ENCODE measurements around the gene CCL3. TPM values are rescaled to one million over a fixed set of nuclear protein-coding genes. Genes with fewer than 3 reads are reported as not detected.
"Not testable (repeated sequence)": the region's sequence is repeated elsewhere in the genome, so short reads cannot be mapped to it uniquely, and the experiment has no call there.

The CCL3 gene
- total RNA-seq, 1 donor from 2014 or later: 3.6 TPM

- no peak overlapping the region for H3K4me2 ChIP-seq (ENCODE audit: low read length)
- no peaks in the 10 kb centered on the region for H3K79me2 ChIP-seq (ENCODE audit: insufficient read depth, low read length)
- Mint-ChIP-seq H3K36me3 (ENCODE audit: low read depth, unreplicated experiment) (no peaks in the 10 kb centered on the region), H3K9me3 (ENCODE audit: unreplicated experiment) (peaks cover 11% of the 10 kb centered on the region), H3K27me3 (ENCODE audit: low read depth, unreplicated experiment) (peaks cover 2% of the 10 kb centered on the region), H3K4me3 (ENCODE audit: unreplicated experiment) (no peak overlapping the region), H3K4me1 (ENCODE audit: low read depth, unreplicated experiment) (peaks cover 3% of the 10 kb centered on the region), H3K27ac (ENCODE audit: unreplicated experiment) (no peak overlapping the region)
- H2AFZ ChIP-seq (ENCODE audit: low read depth, low read length): no peak overlapping the region
- no peak for DNase-seq (ENCODE audit: low read depth)
- H3K4me1 ChIP-seq (ENCODE audit: insufficient read depth, low read length): peaks cover 4% of the 10 kb centered on the region
- no peak overlapping the region for H3K27ac ChIP-seq (ENCODE audit: low read depth, low read length)
- H3K4me3 ChIP-seq (ENCODE audit: insufficient read depth, low read depth, low read length): no peak overlapping the region
- H3K36me3 ChIP-seq (ENCODE audit: insufficient read depth, low read length): no peaks in the 10 kb centered on the region
- no peaks in the 10 kb centered on the region for H3K27me3 ChIP-seq (ENCODE audit: insufficient read depth, low read length)
- TF ChIP-seq EZH2 (IDR thresholded peaks at IDR 0.05; ENCODE audit: insufficient read depth, low read length) (no peak), CTCF (IDR thresholded peaks at IDR 0.05; ENCODE audit: insufficient read depth, low read depth, low read length) (no peak)
- no peak for FAIRE-seq
- H3K9ac ChIP-seq (ENCODE audit: low read length): no peak overlapping the region
- no peaks in the 10 kb centered on the region for H3K9me3 ChIP-seq (ENCODE audit: insufficient read depth, low read depth, low read length)
- H4K20me1 ChIP-seq (ENCODE audit: insufficient read depth, low read length): no peaks in the 10 kb centered on the region
These were observed 28.8 kb upstream of the CCL3 start for GRCh38 chr17:36118477-36119353.

DNA sequence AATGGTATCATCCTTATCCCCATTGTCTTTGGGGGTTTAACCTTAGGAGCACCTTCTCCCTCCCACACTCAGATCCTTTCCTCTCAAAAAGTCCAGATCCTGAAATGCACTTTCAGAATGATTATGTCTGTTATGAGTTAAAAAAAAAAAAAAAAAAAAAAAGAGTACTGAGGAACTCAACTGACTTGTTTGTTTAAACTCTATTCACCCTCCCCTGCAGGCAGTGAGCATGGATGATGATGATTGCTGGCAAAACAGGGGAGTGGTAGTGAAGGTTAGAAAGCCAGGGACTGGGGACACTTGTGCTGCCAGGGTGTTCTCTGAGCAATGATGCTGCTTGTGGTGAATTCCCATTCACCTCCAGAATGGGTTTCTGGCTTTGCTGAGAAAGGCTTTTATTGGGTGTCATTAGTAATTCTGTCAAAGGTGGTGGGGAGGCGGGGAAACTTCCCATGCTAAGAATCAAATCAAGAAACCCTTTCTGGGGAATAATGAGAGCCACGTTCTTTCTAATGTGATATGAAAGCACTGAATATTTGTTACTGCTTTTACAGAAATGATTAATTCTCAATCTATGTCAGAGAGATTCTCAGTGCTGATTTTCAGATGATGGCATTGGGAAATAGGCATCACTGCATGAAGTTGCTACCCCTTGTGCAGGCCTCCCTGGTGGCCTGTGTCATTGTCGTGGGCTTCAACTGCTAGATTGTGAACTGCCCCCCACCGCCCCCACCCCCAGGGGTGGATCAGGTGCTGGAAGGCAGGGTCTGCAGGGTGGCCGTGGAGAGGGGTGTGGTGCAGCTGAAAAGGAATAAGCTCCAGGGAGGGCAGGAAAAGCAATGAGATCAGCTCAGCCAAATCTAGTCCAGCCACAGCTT is 27.8 kb upstream of the CCL3 start:
- H3K27ac ChIP-seq (ENCODE audit: low read depth, low read length): no peak overlapping the region
- Mint-ChIP-seq H3K27ac (ENCODE audit: unreplicated experiment) (no peak overlapping the region), H3K27me3 (ENCODE audit: low read depth, unreplicated experiment) (peaks cover 2% of the 10 kb centered on the region), H3K4me1 (ENCODE audit: low read depth, unreplicated experiment) (peaks cover 3% of the 10 kb centered on the region), H3K4me3 (ENCODE audit: unreplicated experiment) (no peak overlapping the region), H3K9me3 (ENCODE audit: unreplicated experiment) (peaks cover 14% of the 10 kb centered on the region), H3K36me3 (ENCODE audit: low read depth, unreplicated experiment) (no peaks in the 10 kb centered on the region)
- H3K9me3 ChIP-seq (ENCODE audit: insufficient read depth, low read depth, low read length): no peaks in the 10 kb centered on the region
- no peaks in the 10 kb centered on the region for H3K79me2 ChIP-seq (ENCODE audit: insufficient read depth, low read length)
- H4K20me1 ChIP-seq (ENCODE audit: insufficient read depth, low read length): no peaks in the 10 kb centered on the region
- no peak overlapping the region for H3K9ac ChIP-seq (ENCODE audit: low read length)
- no peak overlapping the region for H3K4me2 ChIP-seq (ENCODE audit: low read length)
- TF ChIP-seq EZH2 (IDR thresholded peaks at IDR 0.05; ENCODE audit: insufficient read depth, low read length) (no peak), CTCF (IDR thresholded peaks at IDR 0.05; ENCODE audit: insufficient read depth, low read depth, low read length) (no peak)
- FAIRE-seq: no peak
- no peak overlapping the region for H3K4me3 ChIP-seq (ENCODE audit: insufficient read depth, low read depth, low read length)
- H3K36me3 ChIP-seq (ENCODE audit: insufficient read depth, low read length): no peaks in the 10 kb centered on the region
- no peak for DNase-seq (ENCODE audit: low read depth)
- H3K4me1 ChIP-seq (ENCODE audit: insufficient read depth, low read length): peaks cover 4% of the 10 kb centered on the region
- no peaks in the 10 kb centered on the region for H3K27me3 ChIP-seq (ENCODE audit: insufficient read depth, low read length)
- H2AFZ ChIP-seq (ENCODE audit: low read depth, low read length): no peak overlapping the region

DNA sequence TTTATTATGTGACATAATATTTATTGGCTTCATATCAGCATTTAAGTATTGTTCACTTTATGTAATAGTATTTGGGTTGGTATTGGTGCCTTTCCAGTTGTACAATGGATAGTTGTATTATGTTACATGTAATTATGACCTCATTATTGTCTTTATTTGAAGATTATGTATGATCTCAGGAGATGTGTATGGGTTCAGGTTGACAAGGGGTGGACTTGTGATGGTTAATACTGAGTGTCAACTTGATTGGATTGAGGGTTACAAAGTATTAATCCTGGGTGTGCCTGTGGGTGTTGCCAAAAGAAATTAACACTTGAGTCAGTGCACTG is 25.7 kb upstream of the CCL3 start:
- not testable (repeated sequence) for H3K4me2 ChIP-seq (ENCODE audit: low read length); H3K79me2 ChIP-seq (ENCODE audit: insufficient read depth, low read length); H4K20me1 ChIP-seq (ENCODE audit: insufficient read depth, low read length); H3K4me3 Mint-ChIP-seq (ENCODE audit: unreplicated experiment); H2AFZ ChIP-seq (ENCODE audit: low read depth, low read length); H3K4me1 ChIP-seq (ENCODE audit: insufficient read depth, low read length); H3K27me3 ChIP-seq (ENCODE audit: insufficient read depth, low read length); DNase-seq (ENCODE audit: low read depth); FAIRE-seq; H3K36me3 Mint-ChIP-seq (ENCODE audit: low read depth, unreplicated experiment); H3K27me3 Mint-ChIP-seq (ENCODE audit: low read depth, unreplicated experiment); H3K4me1 Mint-ChIP-seq (ENCODE audit: low read depth, unreplicated experiment); H3K9me3 ChIP-seq (ENCODE audit: insufficient read depth, low read depth, low read length); H3K4me3 ChIP-seq (ENCODE audit: insufficient read depth, low read depth, low read length); H3K36me3 ChIP-seq (ENCODE audit: insufficient read depth, low read length); H3K9ac ChIP-seq (ENCODE audit: low read length)
- peak overlapping the region; percentile 27 for H3K27ac ChIP-seq (ENCODE audit: low read depth, low read length)
- Mint-ChIP-seq H3K9me3 (ENCODE audit: unreplicated experiment) (peaks cover 23% of the 10 kb centered on the region), H3K27ac (ENCODE audit: unreplicated experiment) (peak overlapping the region; percentile 5)

DNA sequence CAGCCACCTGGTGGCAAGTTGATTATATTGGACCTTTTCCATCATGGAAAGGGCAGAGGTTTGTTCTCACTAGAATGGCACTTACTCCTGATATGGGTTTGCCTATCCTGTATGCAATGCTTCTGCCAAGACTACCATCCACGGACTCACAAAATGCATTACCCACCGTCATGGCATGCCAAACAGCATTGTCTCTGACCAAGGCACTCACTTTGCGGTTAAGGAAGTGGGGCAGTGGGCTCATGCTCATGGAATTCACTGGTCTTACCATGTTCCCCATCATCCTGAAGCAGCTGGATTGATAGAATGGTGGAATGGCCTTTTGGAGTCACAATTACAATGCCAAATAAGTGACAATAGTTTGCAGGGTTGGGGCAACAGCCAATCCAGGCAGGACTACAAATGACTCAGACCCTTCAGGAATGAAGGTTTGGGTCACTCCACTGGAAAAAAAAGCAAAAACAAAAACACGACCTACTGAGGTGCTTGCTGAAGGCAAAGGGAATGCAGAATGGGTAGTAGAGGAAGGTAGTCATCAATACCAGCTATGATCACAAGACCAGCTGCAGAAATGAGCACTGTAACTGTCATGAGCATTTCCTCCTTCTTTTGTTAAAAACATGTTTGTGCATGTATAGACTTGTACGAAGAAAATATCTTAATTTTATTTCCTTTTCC is 25.2 kb upstream of the CCL3 start:
- not testable (repeated sequence) for H2AFZ ChIP-seq (ENCODE audit: low read depth, low read length); H3K4me3 Mint-ChIP-seq (ENCODE audit: unreplicated experiment); H3K27me3 Mint-ChIP-seq (ENCODE audit: low read depth, unreplicated experiment); H3K9ac ChIP-seq (ENCODE audit: low read length); FAIRE-seq; H3K4me3 ChIP-seq (ENCODE audit: insufficient read depth, low read depth, low read length); H3K36me3 Mint-ChIP-seq (ENCODE audit: low read depth, unreplicated experiment); H3K27me3 ChIP-seq (ENCODE audit: insufficient read depth, low read length); H3K9me3 ChIP-seq (ENCODE audit: insufficient read depth, low read depth, low read length); H3K36me3 ChIP-seq (ENCODE audit: insufficient read depth, low read length); H4K20me1 ChIP-seq (ENCODE audit: insufficient read depth, low read length); H3K4me1 ChIP-seq (ENCODE audit: insufficient read depth, low read length); H3K79me2 ChIP-seq (ENCODE audit: insufficient read depth, low read length); H3K4me1 Mint-ChIP-seq (ENCODE audit: low read depth, unreplicated experiment); H3K27ac Mint-ChIP-seq (ENCODE audit: unreplicated experiment)
- H3K27ac ChIP-seq (ENCODE audit: low read depth, low read length): peak overlapping the region; percentile 27
- peak overlapping the region; percentile 14 for H3K4me2 ChIP-seq (ENCODE audit: low read length)
- peaks cover 27% of the 10 kb centered on the region for H3K9me3 Mint-ChIP-seq (ENCODE audit: unreplicated experiment)
- DNase-seq (ENCODE audit: low read depth): peak; percentile 26

Data from astrocyte (in vitro differentiated cells and primary cell).